ENCODE results near the gene CYP3A5.

CYP3A5 gene

GRCh38 chr7:99623702-99624447 lies 55.9 kb downstream of the CYP3A5 start:
- Histone ChIP-seq H3K36me3 (ENCODE audit: control insufficient read depth in 1 of 2, insufficient read depth in 2 of 2, low read depth in 1 of 2, low read length in 2 of 2) (peaks cover 72 to 100% of the 10 kb centered on the region in 2 experiments), H2BK15ac (ENCODE audit: low read depth, poor library complexity, severe bottlenecking) (no peak overlapping the region), H4K91ac (ENCODE audit: low read length) (no peak overlapping the region), H4K8ac (ENCODE audit: low read length) (no peak overlapping the region), H3K4me2 (ENCODE audit: low read length, poor library complexity, severe bottlenecking) (no peak overlapping the region), H3K4me3 (ENCODE audit: insufficient read depth in 1 of 2, low read depth in 1 of 2, low read length in 2 of 2) (no peak overlapping the region), H3K23ac (ENCODE audit: low read length in 2 of 2) (no peak overlapping the region), H3K14ac (ENCODE audit: low read length in 2 of 2) (no peak overlapping the region), H3K4ac (ENCODE audit: low read depth in 1 of 2, low read length in 2 of 2) (no peak overlapping the region), H2BK5ac (ENCODE audit: low read depth, low read length, poor library complexity, severe bottlenecking) (no peak overlapping the region), H3K27ac (ENCODE audit: low read length, poor library complexity, severe bottlenecking) (no peak overlapping the region), H3K4me1 (ENCODE audit: control insufficient read depth, insufficient read depth, low read depth, low read length) (no peaks in the 10 kb centered on the region), H3K18ac (ENCODE audit: low read depth in 1 of 2, low read length in 2 of 2) (no peak overlapping the region), H3K27me3 (ENCODE audit: control insufficient read depth in 1 of 2, insufficient read depth in 1 of 2, low read length in 2 of 2) (no peaks in the 10 kb centered on the region), H2AFZ (ENCODE audit: low read depth, low read length) (no peak overlapping the region), H2BK120ac (ENCODE audit: low read depth, low read length) (no peak overlapping the region), H3K9ac (ENCODE audit: low read length) (no peak overlapping the region), H3K9me3 (ENCODE audit: control insufficient read depth, low read length) (no peaks in the 10 kb centered on the region), H2BK12ac (ENCODE audit: low read length in 2 of 2) (no peak overlapping the region), H2AK5ac (ENCODE audit: low read length, severe bottlenecking) (no peak overlapping the region), H3K79me1 (replicated peaks; ENCODE audit: low read length, poor library complexity, severe bottlenecking) (peaks cover 64% of the 10 kb centered on the region)
- no peak for DNase-seq
- 96% methylated on average over 9 of the region's 9 CpGs for WGBS

DNA sequence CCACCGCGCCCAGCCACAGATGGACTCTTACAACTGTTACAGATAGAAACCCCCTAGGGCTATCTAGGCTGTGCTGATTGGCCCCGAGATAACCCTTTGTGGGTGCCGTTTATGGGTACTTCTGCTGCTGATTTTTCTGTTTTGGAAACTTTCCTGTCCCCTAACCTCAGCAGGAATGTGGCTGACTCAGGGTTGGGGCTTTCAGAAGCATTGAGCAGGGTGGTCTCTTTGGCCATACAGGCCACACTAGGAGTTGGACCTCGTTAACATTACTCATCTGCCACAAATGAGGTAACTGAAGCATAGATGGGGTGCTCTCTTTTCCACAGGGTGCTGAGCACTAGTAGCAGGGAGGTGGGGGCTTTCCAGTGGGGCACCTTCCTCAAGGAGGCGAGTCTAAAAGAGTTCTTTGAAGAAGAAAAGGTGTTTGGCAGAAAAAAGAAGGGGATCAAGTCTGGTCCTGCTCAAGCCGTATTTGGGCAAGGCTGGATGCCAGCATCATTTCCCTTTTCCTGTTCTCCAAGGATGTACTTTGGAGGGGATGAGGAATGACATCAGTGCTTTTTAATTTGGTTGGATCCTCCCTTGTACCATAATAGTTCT lies 56.6 kb downstream of the CYP3A5 start:
- H3K23ac ChIP-seq (ENCODE audit: low read length in 2 of 2), result no peak overlapping the region
- WGBS, result 90% methylated on average over 7 of the region's 7 CpGs

DNA sequence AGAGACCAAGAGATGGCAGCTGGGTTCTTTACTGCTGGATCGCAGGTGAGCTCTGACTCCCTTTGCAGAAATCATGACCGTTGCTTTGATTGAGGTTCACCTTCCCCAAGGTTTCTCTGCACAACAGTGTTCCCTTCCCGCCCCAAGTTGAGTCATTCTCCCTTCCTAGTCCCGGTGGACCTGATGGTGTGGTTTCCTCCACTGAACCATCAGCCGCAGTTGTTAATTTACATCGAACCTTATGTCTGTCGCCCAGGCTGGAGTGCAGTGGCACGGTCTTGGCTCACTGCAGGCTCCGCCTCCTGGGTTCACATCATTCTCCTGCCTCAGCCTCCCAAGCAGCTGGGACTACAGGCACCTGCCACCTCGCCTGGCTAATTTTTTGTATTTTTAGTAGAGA lies 57.2 kb downstream of the CYP3A5 start:
- Histone ChIP-seq H3K9me3 (ENCODE audit: control insufficient read depth, low read length) (no peaks in the 10 kb centered on the region), H3K23ac (ENCODE audit: low read length in 2 of 2) (no peak overlapping the region), H3K27ac (ENCODE audit: low read length, poor library complexity, severe bottlenecking) (no peak overlapping the region), H3K27me3 (ENCODE audit: control insufficient read depth in 1 of 2, insufficient read depth in 1 of 2, low read length in 2 of 2) (no peaks in the 10 kb centered on the region), H3K14ac (ENCODE audit: low read length in 2 of 2) (no peak overlapping the region), H3K18ac (ENCODE audit: low read depth in 1 of 2, low read length in 2 of 2) (no peak overlapping the region), H3K79me1 (replicated peaks; ENCODE audit: low read length, poor library complexity, severe bottlenecking) (peaks cover 63% of the 10 kb centered on the region), H4K8ac (ENCODE audit: low read length) (no peak overlapping the region), H2BK12ac (ENCODE audit: low read length in 2 of 2) (no peak overlapping the region), H2BK120ac (ENCODE audit: low read depth, low read length) (no peak overlapping the region), H3K36me3 (ENCODE audit: control insufficient read depth in 1 of 2, insufficient read depth in 2 of 2, low read depth in 1 of 2, low read length in 2 of 2) (peaks cover 66 to 92% of the 10 kb centered on the region in 2 experiments), H2BK5ac (ENCODE audit: low read depth, low read length, poor library complexity, severe bottlenecking) (no peak overlapping the region), H3K4ac (ENCODE audit: low read depth in 1 of 2, low read length in 2 of 2) (no peak overlapping the region), H3K9ac (ENCODE audit: low read length) (no peak overlapping the region), H3K4me1 (ENCODE audit: control insufficient read depth, insufficient read depth, low read depth, low read length) (peaks cover 3% of the 10 kb centered on the region), H3K4me2 (ENCODE audit: low read length, poor library complexity, severe bottlenecking) (no peak overlapping the region), H2BK15ac (ENCODE audit: low read depth, poor library complexity, severe bottlenecking) (no peak overlapping the region), H3K4me3 (ENCODE audit: insufficient read depth in 1 of 2, low read depth in 1 of 2, low read length in 2 of 2) (no peak overlapping the region), H4K91ac (ENCODE audit: low read length) (no peak overlapping the region), H2AFZ (ENCODE audit: low read depth, low read length) (no peak overlapping the region), H2AK5ac (ENCODE audit: low read length, severe bottlenecking) (no peak overlapping the region)
- WGBS, result 94% methylated on average over 8 of the region's 10 CpGs
- no peak for DNase-seq

More for the DNA sequence above, 56.6 kb downstream of the CYP3A5 start:
- DNase-seq, result no peak
- no peak overlapping the region for H3K9ac ChIP-seq (ENCODE audit: low read length)
- no peak overlapping the region for H2AK5ac ChIP-seq (ENCODE audit: low read length, severe bottlenecking)
- no peak overlapping the region for H2AFZ ChIP-seq (ENCODE audit: low read depth, low read length)
- H3K14ac ChIP-seq (ENCODE audit: low read length in 2 of 2), result no peak overlapping the region
- no peak overlapping the region for H3K4me2 ChIP-seq (ENCODE audit: low read length, poor library complexity, severe bottlenecking)
- no peak overlapping the region for H3K4me3 ChIP-seq (ENCODE audit: insufficient read depth in 1 of 2, low read depth in 1 of 2, low read length in 2 of 2)
- H3K18ac ChIP-seq (ENCODE audit: low read depth in 1 of 2, low read length in 2 of 2), result no peak overlapping the region
- H2BK15ac ChIP-seq (ENCODE audit: low read depth, poor library complexity, severe bottlenecking), result no peak overlapping the region
- H2BK5ac ChIP-seq (ENCODE audit: low read depth, low read length, poor library complexity, severe bottlenecking), result no peak overlapping the region
- peaks cover 1% of the 10 kb centered on the region for H3K4me1 ChIP-seq (ENCODE audit: control insufficient read depth, insufficient read depth, low read depth, low read length)
- H3K4ac ChIP-seq (ENCODE audit: low read depth in 1 of 2, low read length in 2 of 2), result no peak overlapping the region
- no peak overlapping the region for H2BK12ac ChIP-seq (ENCODE audit: low read length in 2 of 2)
- H3K36me3 ChIP-seq (ENCODE audit: control insufficient read depth in 1 of 2, insufficient read depth in 2 of 2, low read depth in 1 of 2, low read length in 2 of 2), result peaks cover 68 to 98% of the 10 kb centered on the region in 2 experiments
- no peak overlapping the region for H2BK120ac ChIP-seq (ENCODE audit: low read depth, low read length)
- no peaks in the 10 kb centered on the region for H3K9me3 ChIP-seq (ENCODE audit: control insufficient read depth, low read length)
- H3K79me1 ChIP-seq (replicated peaks; ENCODE audit: low read length, poor library complexity, severe bottlenecking), result peaks cover 65% of the 10 kb centered on the region
- no peak overlapping the region for H3K27ac ChIP-seq (ENCODE audit: low read length, poor library complexity, severe bottlenecking)
- no peak overlapping the region for H4K8ac ChIP-seq (ENCODE audit: low read length)
- H4K91ac ChIP-seq (ENCODE audit: low read length), result no peak overlapping the region
- H3K27me3 ChIP-seq (ENCODE audit: control insufficient read depth in 1 of 2, insufficient read depth in 1 of 2, low read length in 2 of 2), result no peaks in the 10 kb centered on the region

DNA sequence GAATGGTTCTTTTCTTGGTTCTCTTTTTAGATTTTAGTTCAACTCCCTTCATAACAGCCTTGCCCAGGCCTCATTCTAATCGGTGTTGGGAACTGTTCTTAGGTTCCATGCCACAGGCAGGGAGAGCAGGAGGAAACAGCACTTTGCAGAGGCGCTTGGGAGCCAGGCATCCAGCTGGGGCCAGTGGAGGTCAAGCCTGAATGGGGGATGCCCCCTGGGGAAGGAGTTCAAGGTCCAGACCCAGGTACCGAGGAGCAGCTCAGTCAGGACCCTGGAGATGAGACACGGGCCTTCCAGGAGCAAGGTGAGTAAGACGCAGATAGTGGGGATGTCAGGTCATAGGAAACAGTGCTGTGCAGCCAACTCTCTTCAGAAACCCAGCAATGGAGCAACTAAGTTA lies 58.5 kb downstream of the CYP3A5 start:
- no peak overlapping the region for H2AK5ac ChIP-seq (ENCODE audit: low read length, severe bottlenecking)
- no peak overlapping the region for H4K8ac ChIP-seq (ENCODE audit: low read length)
- peaks cover 67% of the 10 kb centered on the region for H3K79me1 ChIP-seq (replicated peaks; ENCODE audit: low read length, poor library complexity, severe bottlenecking)
- no peak overlapping the region for H2AFZ ChIP-seq (ENCODE audit: low read depth, low read length)
- H4K91ac ChIP-seq (ENCODE audit: low read length), result no peak overlapping the region
- H3K36me3 ChIP-seq (ENCODE audit: control insufficient read depth in 1 of 2, insufficient read depth in 2 of 2, low read depth in 1 of 2, low read length in 2 of 2), result peaks cover 64 to 79% of the 10 kb centered on the region in 2 experiments
- no peak overlapping the region for H3K14ac ChIP-seq (ENCODE audit: low read length in 2 of 2)
- H3K4me3 ChIP-seq (ENCODE audit: insufficient read depth in 1 of 2, low read depth in 1 of 2, low read length in 2 of 2), result no peak overlapping the region
- 95% methylated on average over 5 of the region's 5 CpGs for WGBS
- H3K27me3 ChIP-seq (ENCODE audit: control insufficient read depth in 1 of 2, insufficient read depth in 1 of 2, low read length in 2 of 2), result no peaks in the 10 kb centered on the region
- no peak for DNase-seq
- H3K4me1 ChIP-seq (ENCODE audit: control insufficient read depth, insufficient read depth, low read depth, low read length), result peaks cover 10% of the 10 kb centered on the region
- H3K27ac ChIP-seq (ENCODE audit: low read length, poor library complexity, severe bottlenecking), result no peak overlapping the region
- no peak overlapping the region for H2BK12ac ChIP-seq (ENCODE audit: low read length in 2 of 2)
- H3K9ac ChIP-seq (ENCODE audit: low read length), result no peak overlapping the region
- no peak overlapping the region for H2BK5ac ChIP-seq (ENCODE audit: low read depth, low read length, poor library complexity, severe bottlenecking)
- no peak overlapping the region for H2BK120ac ChIP-seq (ENCODE audit: low read depth, low read length)
- H3K4me2 ChIP-seq (ENCODE audit: low read length, poor library complexity, severe bottlenecking), result no peak overlapping the region
- H3K9me3 ChIP-seq (ENCODE audit: control insufficient read depth, low read length), result no peaks in the 10 kb centered on the region
- H3K4ac ChIP-seq (ENCODE audit: low read depth in 1 of 2, low read length in 2 of 2), result no peak overlapping the region
- H3K18ac ChIP-seq (ENCODE audit: low read depth in 1 of 2, low read length in 2 of 2), result no peak overlapping the region
- H3K23ac ChIP-seq (ENCODE audit: low read length in 2 of 2), result no peak overlapping the region
- no peak overlapping the region for H2BK15ac ChIP-seq (ENCODE audit: low read depth, poor library complexity, severe bottlenecking)

All from mesenchymal stem cell (in vitro differentiated cells and primary cell).